Daoy (cell line): ENCODE data around the gene MYF6. TPM values are rescaled to one million over a fixed set of nuclear protein-coding genes. Genes with fewer than 3 reads are reported as not detected.
"Not testable (repeated sequence)": the region's sequence is repeated elsewhere in the genome, so short reads cannot be mapped to it uniquely, and the experiment has no call there.

Experiments
- DNase-seq: peaks from one replicate; pipeline ENCODE4 v3.0.0-alpha.2; 2015; ENCODE audit warnings: low read depth
- total RNA-seq: library from RNA; depleted of rRNA; stranded (reverse); fragments of >200 nt; shearing (Covaris generic); gene quantifications from 2 replicates; pipeline ENCODE4 v1.2.3, GENCODE V29; 2014; rRNA removed

MYF6 gene
- not detected in 2 replicates for total RNA-seq

DNA sequence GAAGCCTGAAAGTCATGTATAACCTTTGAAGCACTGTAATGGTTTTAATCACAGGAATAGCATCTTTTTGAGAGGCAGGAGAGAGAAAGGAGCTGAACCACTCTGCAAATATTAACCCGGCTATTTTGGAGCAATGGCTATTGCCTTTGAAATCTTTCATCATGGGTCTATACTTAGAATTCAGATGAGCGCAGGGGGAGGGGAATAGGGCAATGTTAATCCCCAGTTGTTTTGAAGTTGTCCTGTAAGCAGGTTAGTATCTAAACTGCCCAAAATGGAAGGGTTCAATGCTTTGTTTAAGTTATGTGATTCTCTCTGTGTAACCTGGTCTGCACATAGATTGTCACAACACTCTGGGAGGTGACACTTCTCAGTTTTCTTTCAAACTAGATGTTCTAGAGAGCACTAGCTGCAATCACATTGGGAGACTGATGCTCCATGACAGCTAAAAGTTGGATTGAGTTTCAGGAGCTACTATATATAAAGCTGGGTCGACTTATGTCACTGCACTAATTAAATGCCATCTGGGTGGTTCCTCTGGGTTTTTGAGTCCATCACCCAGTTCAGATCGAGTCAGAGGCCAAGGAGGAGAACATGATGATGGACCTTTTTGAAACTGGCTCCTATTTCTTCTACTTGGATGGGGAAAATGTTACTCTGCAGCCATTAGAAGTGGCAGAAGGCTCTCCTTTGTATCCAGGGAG, at the start of gene MYF6:
TSS of gene MYF6 (plus strand) at position 509 of the 704 bp plus-strand sequence. CDS start at position 595, 86 bp downstream.
- no peak for DNase-seq

DNA sequence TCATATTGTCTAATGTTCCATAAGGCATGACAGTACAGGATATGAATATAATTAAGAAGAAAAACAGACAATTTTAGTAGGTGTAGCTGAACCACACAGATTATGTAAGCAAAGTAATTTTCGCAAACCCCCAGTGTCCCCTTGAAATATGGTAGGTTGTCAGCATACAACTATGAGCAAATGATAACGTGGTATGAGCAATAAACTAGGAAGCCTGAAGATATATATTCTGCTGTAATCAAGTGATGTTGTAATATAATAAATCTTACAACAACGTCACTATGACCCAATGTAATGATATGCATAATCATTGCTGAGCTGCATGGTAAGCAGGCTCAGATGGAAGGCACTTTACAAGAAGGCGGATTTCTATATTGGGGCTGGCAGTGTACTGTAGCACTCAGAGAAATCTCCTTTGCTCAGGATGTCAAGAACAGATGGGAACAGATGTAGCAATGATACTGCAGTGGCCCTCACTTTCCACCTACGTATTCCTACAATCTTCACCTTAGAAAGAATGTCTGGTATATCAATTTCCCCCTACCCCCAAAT, 47.8 kb upstream of the MYF6 start:
- no peak for DNase-seq

DNA sequence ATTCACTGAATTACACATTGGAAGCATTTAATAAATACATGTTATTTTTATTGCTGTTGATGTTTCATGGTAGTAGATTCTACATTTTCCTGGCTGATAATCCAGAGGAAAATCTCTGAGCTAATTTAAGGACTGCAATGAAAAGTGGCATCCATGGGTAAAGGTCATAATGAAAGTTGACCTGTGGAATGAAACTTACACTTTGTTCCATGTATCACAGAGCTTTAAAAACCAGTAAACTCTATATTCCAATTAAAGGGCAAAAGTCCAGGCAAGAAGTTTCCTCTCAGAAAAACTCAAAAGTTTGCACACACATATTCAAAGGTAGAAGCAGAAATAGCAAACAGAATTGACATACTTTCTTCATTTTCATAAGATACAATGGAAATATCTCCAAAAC, 44.8 kb upstream of the MYF6 start:
- DNase-seq = no peak

DNA sequence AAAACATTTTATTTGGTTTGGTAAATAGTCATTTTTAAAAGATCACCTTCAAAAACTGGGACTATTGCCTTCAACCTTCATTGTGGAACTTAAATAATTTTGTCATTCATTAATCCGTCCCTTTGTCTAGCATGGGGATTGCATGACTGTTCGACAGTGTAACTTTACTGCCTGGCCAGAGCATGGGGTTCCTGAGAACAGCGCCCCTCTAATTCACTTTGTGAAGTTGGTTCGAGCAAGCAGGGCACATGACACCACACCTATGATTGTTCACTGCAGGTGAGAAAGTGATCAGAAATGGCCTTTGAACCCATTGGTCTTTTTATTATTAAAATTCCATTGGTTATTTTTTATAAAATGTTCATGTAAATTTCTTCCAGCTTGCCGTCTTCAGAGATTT, 37.2 kb upstream of the MYF6 start:
- DNase-seq = no peak

DNA sequence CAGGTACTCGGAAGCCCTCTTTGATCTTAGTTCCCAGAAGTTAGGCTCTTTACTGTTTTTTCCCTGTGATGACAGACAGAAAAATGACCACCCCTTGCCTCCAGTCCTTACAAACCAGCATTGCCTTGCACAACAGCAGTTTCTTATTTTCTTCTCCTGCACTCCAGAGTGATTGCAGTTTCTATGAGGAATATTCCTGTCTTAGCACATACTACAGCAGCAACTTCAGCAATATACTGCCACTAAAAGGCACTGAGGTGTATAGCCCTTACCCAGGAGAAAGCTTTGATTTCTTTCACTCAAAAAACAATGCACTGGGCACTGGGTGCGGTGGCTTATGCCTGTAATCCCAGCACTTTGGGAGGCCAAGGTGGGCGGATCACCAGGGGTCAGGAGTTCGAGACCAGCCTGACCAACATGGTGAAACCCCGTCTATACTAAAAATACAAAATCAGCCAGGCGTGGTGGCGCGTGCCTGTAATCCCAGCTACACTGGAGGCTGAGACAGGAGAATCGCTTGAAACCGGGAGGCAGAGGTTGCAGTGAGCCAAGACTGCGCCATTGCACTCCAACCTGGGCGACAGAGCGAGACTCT, 31.3 kb upstream of the MYF6 start:
- not testable (repeated sequence) for DNase-seq

DNA sequence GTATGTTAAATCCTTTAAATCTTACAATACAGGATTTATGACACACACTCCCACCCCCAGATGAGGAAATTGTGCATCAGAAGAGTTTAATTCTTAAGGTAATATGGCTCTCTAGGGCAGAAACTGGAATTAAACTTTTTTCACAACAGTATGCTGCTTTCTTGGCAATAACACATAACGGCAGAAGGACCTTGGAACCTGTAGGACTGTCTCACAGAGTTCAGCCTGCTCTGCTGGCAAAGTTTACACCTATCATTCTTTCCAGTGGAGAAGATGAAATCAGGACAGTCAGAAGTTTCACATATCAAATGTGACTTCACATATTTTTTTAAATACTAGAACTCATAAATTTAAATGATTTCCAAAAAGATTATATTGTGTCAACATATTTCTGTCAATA, 30.6 kb upstream of the MYF6 start:
- DNase-seq = no peak

DNA sequence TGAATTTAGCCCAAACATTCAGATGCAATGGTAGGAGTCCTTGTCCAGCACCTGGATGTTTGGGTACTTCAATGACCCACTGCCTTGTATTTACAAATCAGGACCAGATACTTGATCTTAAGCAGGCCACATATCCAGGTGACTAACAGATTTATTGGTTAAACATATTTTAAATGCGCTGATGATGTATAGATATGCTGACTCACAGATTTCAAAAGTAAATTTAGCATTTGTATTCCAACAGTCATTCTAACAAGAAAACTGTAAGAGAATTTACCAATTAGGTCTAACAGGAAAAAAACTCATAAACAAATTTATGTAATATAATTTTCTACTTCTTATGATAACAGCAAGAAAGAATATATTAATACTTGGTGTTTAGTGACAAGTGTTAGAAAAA, 29.4 kb upstream of the MYF6 start:
- DNase-seq = no peak

DNA sequence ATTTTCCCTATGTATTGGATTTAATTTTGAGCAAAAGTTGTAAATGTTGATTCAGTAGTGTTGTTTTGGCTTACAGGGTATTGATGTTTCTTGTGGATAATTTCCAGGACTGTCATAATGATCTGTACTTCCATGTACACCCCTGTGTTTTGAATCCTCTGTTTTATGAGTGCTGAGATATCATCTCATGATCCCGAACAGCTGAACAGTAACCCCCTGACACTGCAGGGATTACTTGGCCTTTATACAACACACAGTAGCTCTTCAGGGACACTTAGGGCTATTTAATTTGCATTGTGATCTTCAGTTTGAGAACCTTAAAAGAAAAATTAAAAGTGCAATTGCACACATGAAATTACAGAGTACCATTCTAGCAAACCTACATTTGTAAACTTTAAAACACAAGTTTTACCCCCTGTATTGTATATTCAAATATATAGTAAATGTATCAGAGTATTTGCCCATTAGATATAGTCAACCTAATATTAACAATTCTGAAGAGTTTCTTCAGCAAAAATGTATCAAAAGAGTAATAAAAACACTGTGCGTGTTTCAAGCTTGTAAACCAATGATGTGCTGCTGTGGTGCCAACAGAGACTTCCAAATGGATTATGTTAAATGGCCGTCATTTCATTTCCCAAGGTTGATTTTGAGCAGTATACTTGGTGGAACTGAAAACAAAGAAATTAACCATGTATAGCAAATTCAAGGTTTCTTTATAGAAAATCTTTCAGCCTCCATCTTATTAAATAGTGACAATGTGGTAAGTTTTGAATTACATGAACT, 27.9 kb upstream of the MYF6 start:
- DNase-seq = no peak

DNA sequence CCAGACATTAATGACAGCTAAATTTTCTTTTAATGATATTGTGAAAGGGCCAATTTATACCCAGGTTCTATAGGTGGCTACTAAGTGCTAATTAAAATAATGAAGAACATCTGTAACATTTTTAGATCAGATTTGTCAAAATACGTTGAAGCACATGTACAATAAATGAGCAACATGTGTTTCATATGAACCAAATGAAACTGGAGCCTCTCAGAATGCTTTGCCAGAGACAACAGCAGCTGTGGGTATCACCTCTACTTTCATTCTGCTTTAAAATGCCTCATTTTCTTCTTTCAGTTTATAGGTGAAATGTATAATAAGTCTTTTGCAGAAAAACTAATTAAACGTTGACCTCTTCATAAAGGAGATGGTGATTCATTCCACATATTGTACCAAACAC, 26.1 kb upstream of the MYF6 start:
- no peak for DNase-seq

DNA sequence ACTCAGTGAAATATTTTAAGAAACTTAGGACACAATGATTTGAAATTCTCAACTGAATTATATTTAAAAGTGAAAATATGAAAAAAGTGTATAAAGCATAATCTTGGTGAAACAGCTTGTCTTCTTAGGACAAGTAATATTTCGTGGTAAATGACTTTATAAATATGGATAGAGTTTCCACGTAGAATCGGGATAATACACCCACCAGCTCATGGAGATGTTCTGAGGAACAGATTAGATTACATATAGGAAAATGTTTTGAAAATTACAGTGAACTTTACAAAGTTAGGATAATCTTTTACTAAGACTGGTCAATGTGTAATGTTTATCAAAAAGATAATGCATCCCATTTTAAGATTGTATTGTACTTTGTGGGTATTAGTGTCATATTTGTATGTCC, 25.6 kb upstream of the MYF6 start:
- DNase-seq = no peak

DNA sequence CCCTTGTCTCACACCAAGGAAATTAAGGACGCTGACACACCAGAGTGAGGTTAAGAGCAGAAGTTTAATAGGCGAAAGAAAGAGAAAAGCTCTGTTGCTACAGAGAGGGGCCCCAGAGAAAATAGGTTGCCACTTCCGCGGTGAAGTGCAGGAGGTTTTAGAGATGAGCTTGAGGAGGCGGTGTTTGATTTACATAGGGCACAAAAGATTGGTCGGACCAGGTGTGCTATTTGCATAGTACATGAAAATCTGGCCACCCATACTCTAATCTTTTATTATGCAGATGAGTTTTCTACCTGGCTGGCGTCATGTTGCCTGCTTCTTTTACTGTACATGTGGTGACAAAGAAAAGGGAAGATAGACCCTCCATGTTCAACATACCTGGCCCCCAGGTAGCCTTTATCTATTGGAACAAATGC, 23.3 kb upstream of the MYF6 start:
- no peak for DNase-seq

DNA sequence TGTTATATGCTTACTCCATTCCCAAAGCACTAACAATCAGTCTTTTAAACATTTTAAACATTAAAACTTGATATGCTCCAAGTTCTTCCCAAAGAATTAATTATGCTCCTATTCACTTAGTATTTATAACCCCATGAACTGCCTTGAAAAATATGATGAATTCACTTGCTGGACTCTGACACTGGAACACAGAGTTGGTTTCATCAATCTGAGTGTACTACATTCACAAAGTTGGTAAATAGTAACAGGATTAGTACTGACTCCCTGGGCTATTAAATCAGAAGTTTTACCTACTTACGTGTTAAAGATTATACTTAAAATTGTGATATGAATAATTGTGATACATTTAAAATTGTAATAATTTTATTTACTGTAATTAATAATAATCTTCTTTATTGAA, 17.3 kb upstream of the MYF6 start:
- no peak for DNase-seq

DNA sequence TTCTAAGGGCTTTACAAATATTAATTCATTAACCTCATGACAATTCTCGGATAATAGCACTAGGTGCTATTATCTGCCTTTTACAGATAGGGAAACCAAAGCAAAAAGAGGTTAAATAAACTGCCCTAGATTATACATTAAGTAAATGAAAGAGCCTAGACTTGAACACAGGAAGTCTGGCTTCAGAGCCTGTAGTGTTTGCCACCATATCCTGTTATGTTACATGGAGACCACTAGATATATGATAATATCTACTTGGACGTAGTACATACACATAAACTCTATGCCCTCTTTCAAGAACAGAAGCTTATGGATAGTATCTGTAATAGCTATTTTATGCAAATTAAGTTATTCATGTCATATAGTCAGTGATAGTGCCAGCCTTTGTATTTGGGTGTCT, 16.9 kb upstream of the MYF6 start:
- DNase-seq = no peak

DNA sequence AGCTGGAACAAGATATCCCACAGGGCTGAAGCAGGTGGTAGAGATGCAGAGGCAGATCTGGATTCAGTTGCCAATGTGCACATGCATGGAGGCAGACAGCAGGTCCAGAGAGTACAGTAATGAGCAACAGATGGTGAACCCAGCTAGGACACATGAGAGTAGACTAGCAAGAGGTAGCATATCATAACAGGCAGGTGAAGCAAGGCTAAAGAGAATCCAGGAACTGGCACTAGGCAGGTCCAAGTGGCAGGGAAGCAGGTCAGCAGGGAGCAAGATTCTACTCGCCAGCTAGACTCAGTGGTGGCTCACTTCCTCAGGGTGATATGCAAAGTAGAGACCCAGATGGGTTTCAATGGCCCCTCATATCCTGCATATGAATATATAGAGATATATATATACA, 15.3 kb upstream of the MYF6 start:
- no peak for DNase-seq

DNA sequence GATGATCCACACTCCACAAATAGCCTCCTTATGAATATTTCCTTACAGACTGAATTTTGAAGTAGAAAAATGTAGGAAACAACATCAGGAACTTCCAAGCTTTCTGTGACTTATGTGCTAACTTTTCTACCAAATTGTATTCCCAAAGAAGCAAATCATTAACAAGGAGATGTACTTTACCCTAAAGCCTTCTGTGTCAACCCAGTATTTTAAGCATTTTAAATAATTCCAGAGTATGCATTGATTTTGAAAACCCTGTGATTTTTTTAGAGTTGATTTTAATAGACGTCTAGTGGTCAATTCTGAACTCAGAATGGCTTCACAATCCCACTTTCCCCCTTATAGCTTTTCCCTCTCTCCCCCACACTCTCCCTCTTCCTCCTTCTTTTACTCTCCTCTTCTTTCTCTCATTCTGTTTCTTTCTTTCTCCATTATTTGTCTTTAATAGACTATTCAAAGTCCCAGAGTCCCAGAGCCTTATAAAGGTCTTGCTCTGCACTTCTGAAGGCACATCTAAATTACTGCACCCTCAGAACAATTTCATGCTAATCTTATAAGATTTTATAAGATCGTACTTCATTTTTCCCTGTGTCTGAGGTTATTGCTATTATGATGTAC, 10.1 kb upstream of the MYF6 start:
- DNase-seq = no peak

DNA sequence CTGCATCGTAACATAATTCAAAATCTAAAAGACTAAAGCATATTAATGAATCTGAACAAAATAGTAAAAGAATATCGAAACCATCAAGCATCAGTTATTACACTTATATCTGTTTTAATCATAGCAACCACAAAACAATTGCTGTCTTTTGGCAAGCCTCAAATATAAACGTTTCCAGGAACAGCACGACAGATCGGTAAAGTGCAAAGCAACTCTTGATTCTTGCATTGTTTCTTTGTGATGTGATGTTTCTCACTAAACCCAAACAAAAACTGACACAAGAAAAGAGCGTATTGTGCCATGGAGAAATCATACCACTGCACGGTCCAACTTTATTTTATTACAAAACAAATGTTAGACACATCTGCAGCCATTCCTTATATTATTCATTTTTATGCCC, 9.2 kb upstream of the MYF6 start:
- DNase-seq = no peak

DNA sequence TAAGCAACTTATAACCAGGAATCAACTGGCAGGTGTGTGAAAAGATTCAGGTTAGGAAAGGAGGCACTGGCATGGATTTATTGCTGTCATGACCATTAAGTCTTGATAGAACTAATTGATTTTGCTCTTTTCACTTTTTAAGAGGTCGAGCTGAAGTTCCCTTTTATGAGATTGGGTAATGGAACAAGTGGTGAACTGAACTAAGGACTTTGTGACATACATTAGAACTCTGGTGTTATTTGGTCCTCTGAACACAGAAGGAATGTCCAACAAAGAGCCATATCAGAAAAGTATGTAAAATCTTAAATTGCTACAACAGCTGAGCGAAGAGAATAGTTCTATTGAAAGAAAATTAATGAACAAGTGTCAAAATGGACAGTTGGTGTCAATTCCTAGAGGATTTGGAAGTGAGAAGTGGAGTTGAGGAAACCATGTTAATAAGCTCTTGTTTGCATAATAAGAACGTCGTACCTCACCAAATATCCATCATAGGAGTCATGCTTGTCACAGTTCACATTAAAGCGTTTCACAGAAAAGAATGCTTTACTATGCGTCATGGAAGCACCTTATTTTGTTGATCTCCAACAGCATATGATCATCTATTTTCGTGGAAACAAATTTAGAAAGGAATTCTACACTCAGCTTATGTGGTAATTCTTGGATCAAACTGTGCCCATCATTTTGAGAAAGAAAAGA, 8.4 kb upstream of the MYF6 start:
- no peak for DNase-seq

DNA sequence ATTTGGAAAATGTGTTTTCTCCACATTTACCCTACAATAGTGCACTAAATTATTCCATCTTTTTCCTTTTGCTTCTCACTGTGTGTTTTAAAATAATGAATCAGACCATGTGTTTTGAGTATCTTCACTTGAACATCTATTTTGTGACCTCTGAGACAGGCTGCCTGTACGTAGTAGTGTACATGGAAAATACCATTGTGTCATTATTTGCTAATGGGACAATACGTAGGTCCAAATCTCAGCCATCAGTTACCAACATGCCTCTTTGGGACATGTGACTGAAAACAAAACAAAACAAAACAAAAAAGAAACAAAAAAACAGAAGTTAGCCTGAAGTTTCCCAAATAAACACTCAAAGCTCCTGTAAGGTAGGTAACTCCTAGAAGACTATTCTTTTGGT, 7.1 kb upstream of the MYF6 start:
- no peak for DNase-seq

DNA sequence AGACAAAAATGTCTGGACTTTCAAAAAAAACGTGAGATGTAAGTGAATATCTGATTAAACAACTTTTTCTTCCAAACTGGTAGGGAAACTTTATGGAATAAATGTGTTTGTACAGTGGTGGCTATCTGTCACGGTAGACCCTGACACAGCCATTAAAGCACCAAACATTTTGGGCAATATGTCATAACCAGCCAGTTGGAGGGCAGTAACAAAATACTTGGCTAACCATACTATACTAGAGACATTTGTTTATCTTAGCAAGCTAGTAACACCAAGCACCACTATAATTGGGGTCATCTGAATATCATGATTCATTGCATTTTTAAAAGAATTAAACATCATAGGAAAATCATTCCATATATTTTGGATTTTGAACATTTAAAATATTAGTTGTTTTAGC, 6.0 kb upstream of the MYF6 start:
- peak; percentile 16 for DNase-seq

DNA sequence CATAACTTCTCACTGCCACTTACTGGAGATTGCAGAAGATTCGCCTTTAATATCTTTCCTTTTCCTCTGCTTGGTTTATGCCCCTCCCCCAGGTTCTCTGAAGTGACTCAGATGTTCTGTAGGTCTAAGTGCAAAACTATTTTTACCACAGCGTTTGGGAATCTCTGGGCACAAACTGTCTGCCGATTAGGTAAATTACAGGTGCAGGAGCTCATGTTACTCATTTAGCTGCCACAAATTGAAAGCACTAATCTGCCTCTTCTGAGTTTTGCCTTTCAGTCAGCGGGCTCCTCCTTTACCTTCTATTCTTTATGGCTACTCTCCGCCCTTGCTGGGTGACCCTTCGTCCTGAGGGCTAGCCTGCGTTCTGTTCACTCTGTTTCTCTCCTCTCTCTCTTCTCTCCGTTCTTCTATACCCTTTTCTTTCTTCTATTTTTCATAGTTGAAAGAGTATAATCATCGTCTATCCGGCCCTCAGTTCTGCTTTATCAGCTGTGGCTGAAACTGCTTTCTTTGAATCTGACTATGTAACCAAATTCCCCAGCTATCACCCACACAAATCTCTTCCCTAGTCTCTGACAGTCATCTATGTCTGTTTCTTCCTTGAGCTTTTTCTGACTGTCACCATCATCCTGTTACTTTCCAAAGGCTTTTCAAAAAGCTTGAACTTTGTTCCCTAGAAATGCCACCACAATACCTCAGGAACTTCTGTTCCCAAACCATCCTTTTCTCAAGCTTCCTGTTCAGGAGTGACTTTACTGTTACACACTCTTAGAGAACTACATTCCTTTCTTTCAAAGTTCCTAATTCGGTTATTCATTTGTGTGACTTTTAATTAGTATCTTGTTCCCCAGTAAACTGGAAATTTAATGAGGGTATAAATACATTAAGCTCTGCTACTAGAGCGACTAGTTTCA, 4.3 kb upstream of the MYF6 start:
- DNase-seq = peak; percentile 73

DNA sequence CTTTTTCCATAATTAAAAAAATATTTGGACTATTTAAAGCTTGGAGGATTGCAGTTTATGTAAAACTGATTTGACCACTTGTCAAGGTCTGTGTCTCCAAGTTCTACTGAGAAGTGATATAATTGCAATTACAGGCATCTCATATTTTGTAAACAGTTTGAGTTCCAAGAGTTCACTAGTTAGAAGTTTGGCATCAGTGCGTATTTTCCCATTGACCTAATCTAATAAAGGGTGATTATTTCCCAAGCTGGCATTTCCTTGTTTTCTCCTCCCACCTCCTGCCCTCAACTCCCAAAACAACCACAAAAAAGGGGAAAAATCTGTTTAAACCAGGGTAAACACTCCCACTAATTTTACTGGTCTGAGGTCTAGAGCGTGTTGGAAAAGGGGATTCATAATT, 3.0 kb upstream of the MYF6 start:
- no peak for DNase-seq
